CD14-positive monocyte (primary cell): ENCODE data around the gene APC. TPM values are rescaled to one million over a fixed set of nuclear protein-coding genes. Genes with fewer than 3 reads are reported as not detected.
A peak's percentile ranks its signal among the peaks of the same experiment; 100 is the strongest.

Experiments
- DNase-seq, 3 donors: peaks; one replicate each; pipeline ENCODE4 v3.0.0-alpha.2; 2011 to 2022
- H2AFZ ChIP-seq: 2 replicates; pipeline ENCODE4 v1.6.0; 2012; ENCODE audit warnings: mild to moderate bottlenecking, low read depth, low read length, inconsistent platforms; ENCODE audit not compliant: insufficient read depth, poor library complexity, severe bottlenecking
- H3K27ac ChIP-seq, 2 donors: 1 replicate in 1 of 2; 2 replicates in 1 of 2; pipeline ENCODE4 v1.5.1; 2012 to 2013; ENCODE audit warnings: low read length in 2 of 2, control low read depth in 1 of 2, inconsistent platforms in 1 of 2, low read depth in 1 of 2, mild to moderate bottlenecking in 1 of 2
- H3K27me3 ChIP-seq, 2 donors: one replicate each; pipeline versions ENCODE4 v1.6.0 to v1.6.1; 2011 to 2013; ENCODE audit warnings: low read length in 2 of 2; ENCODE audit not compliant: control insufficient read depth in 2 of 2, insufficient read depth in 2 of 2
- H3K36me3 ChIP-seq, 2 donors: replicated peaks in 1 of 2; 1 replicate in 1 of 2; 2 replicates in 1 of 2; pipeline versions ENCODE4 v1.5.1 to v1.6.1; 2012 to 2013; ENCODE audit warnings: low read length in 2 of 2, control low read depth in 1 of 2, inconsistent platforms in 1 of 2, mild to moderate bottlenecking in 1 of 2; ENCODE audit not compliant: insufficient read depth in 2 of 2, control insufficient read depth in 1 of 2
- H3K4me1 ChIP-seq, 2 donors: 1 replicate in 1 of 2; 2 replicates in 1 of 2; pipeline versions ENCODE4 v1.5.1 to v1.6.1; 2012 to 2013; ENCODE audit warnings: low read length in 2 of 2, control low read depth in 1 of 2, inconsistent platforms in 1 of 2, mild to moderate bottlenecking in 1 of 2, moderate library complexity in 1 of 2; ENCODE audit not compliant: insufficient read depth in 2 of 2, control insufficient read depth in 1 of 2
- H3K4me2 ChIP-seq: replicated peaks from 2 replicates; pipeline ENCODE3; 2012; ENCODE audit warnings: low read length, moderate library complexity, mild to moderate bottlenecking; ENCODE audit not compliant: poor library complexity, severe bottlenecking; ENCODE audit errors: extremely low read depth
- H3K4me3 ChIP-seq, 3 experiments: fragments of 200-600 bp in 1 of 3; sonication (generic) in 1 of 3; replicated peaks in 1 of 3; 1 replicate in 2 of 3; 2 replicates in 1 of 3; pipeline ENCODE4 v1.5.1; 2011 to 2013; ENCODE audit warnings: low read length in 3 of 3, mild to moderate bottlenecking in 3 of 3, control low read depth in 2 of 3, low read depth in 2 of 3, inconsistent platforms in 1 of 3, moderate library complexity in 1 of 3
- H3K79me2 ChIP-seq: 2 replicates; pipeline ENCODE4 v1.6.0; 2012; ENCODE audit warnings: mild to moderate bottlenecking, control low read depth, inconsistent platforms, low read length, moderate library complexity; ENCODE audit not compliant: insufficient read depth
- H3K9ac ChIP-seq: 2 replicates; pipeline ENCODE4 v1.6.0; 2017; ENCODE audit warnings: low read length, mild to moderate bottlenecking; ENCODE audit not compliant: insufficient read depth, poor library complexity, severe bottlenecking
- H3K9me3 ChIP-seq, 2 donors: replicated peaks in 1 of 2; 1 replicate in 1 of 2; 2 replicates in 1 of 2; pipeline versions ENCODE4 v1.5.1 to v1.6.1; 2012 to 2013; ENCODE audit warnings: low read length in 2 of 2, control low read depth in 1 of 2; ENCODE audit not compliant: control insufficient read depth in 1 of 2, insufficient read depth in 1 of 2
- H4K20me1 ChIP-seq: 2 replicates; pipeline ENCODE4 v1.6.0; 2012; ENCODE audit warnings: mild to moderate bottlenecking, low read length, control low read depth, moderate library complexity; ENCODE audit not compliant: insufficient read depth
- H3K27ac Mint-ChIP-seq, 7 donors: one replicate each; pipeline ENCODE4 v1.8.0; 2020; ENCODE audit warnings: mild to moderate bottlenecking in 7 of 7, mixed read lengths in 7 of 7, moderate library complexity in 6 of 7, inconsistent platforms in 2 of 7
- H3K27me3 Mint-ChIP-seq, 3 donors: one replicate each; pipeline ENCODE4 v1.8.0; 2021 to 2022; ENCODE audit warnings: low read depth in 3 of 3, mild to moderate bottlenecking in 3 of 3, mixed read lengths in 3 of 3, moderate library complexity in 3 of 3, inconsistent platforms in 1 of 3
- H3K36me3 Mint-ChIP-seq, 2 donors: one replicate each; pipeline ENCODE4 v1.8.0; 2020; ENCODE audit warnings: mixed read lengths in 2 of 2, inconsistent platforms in 1 of 2, mild to moderate bottlenecking in 1 of 2
- H3K4me1 Mint-ChIP-seq: one replicate; pipeline ENCODE4 v1.8.0; 2020; ENCODE audit warnings: mild to moderate bottlenecking, mixed read lengths
- H3K4me3 Mint-ChIP-seq, 2 donors: one replicate each; pipeline ENCODE4 v1.8.0; 2020; ENCODE audit warnings: mild to moderate bottlenecking in 2 of 2, mixed read lengths in 2 of 2, moderate library complexity in 1 of 2
- H3K9me3 Mint-ChIP-seq, 7 donors: one replicate each; pipeline ENCODE4 v1.8.0; 2020 to 2022; ENCODE audit warnings: mixed read lengths in 7 of 7, mild to moderate bottlenecking in 6 of 7, moderate library complexity in 6 of 7, inconsistent platforms in 2 of 7
- CTCF ChIP-seq: fragments of 200-600 bp; IDR thresholded peaks from one replicate; pipeline ENCODE4 v1.8.0; 2022; ENCODE audit warnings: antibody characterized with exemption, mild to moderate bottlenecking
- WGBS: methylation state at CpG from one replicate; pipeline ENCODE4 v1.1.5; 2013; ENCODE audit warnings: missing lambda C conversion rate; ENCODE audit not compliant: insufficient coverage; 5-methylcytosine and 5-hydroxymethylcytosine counted together
- intact Hi-C, 2 donors: fragments of 100-400 bp; cut with micrococcal nuclease; formaldehyde crosslinking; loops; one replicate each; pipeline versions ENCODE4 v1.15.0 to v1.15.1; 2023
- polyA plus RNA-seq, 3 donors: library from polyadenylated mRNA; depleted of rRNA in 1 of 3; unstranded in 2 of 3; stranded (reverse) in 1 of 3; fragments of 300-500 nt in 2 of 3; fragments of >200 nt in 1 of 3; fragmentation: Illumina TruSeq in 2 of 3; gene quantifications; 1 replicate in 2 of 3; 2 replicates in 1 of 3; pipeline ENCODE4 v1.2.3, GENCODE V29; 2012 to 2021

The APC gene
- polyA plus RNA-seq, 3 donors: 6.5 to 13.6 (median 9.0) TPM

GRCh38 chr5:112735702-112736101 lies 2.0 kb upstream of the APC start:
- no peak for DNase-seq
- no peak overlapping the region for H3K4me2 ChIP-seq
- Mint-ChIP-seq H3K4me3 (no peak overlapping the region), H3K27ac (no peak overlapping the region), H3K9me3 (no peaks in the 10 kb centered on the region), H3K4me1 (peaks cover 19% of the 10 kb centered on the region), H3K27me3 (no peaks in the 10 kb centered on the region), H3K36me3 (peaks cover 0 to 2% of the 10 kb centered on the region in 2 donors)
- peaks cover 21% of the 10 kb centered on the region in 2 donors for H3K4me1 ChIP-seq
- no peaks in the 10 kb centered on the region for H3K36me3 ChIP-seq
- H3K9me3 ChIP-seq: no peaks in the 10 kb centered on the region
- H3K27ac ChIP-seq: no peak overlapping the region
- H3K4me3 ChIP-seq: no peak overlapping the region
- WGBS: no CpG with 5 or more reads among the region's 1 CpG
- no peaks in the 10 kb centered on the region for H3K27me3 ChIP-seq
- no peak overlapping the region for H3K9ac ChIP-seq
- intact Hi-C loops: no loop called here
- no peak for TF ChIP-seq CTCF
- H2AFZ ChIP-seq: no peak overlapping the region
- peaks cover 94% of the 10 kb centered on the region for H4K20me1 ChIP-seq
- H3K79me2 ChIP-seq: peaks cover 88% of the 10 kb centered on the region

- Mint-ChIP-seq H3K4me1 (peaks cover 21% of the 10 kb centered on the region), H3K36me3 (no peaks in the 10 kb centered on the region), H3K4me3 (peak overlapping the region; percentile 90 to 98), H3K27me3 (no peaks in the 10 kb centered on the region), H3K9me3 (no peaks in the 10 kb centered on the region), H3K27ac (peak overlapping the region in 4 of 7 donors; percentile 82 to 89 (median 87))
- Histone ChIP-seq H3K4me3 (peak overlapping the region; percentile 50 to 81 (median 70)), H3K27me3 (no peaks in the 10 kb centered on the region), H3K79me2 (peaks cover 86% of the 10 kb centered on the region), H3K9ac (peak overlapping the region; percentile 63), H3K4me2 (peak overlapping the region; percentile 94), H3K36me3 (no peaks in the 10 kb centered on the region), H2AFZ (peak overlapping the region; percentile 69), H3K9me3 (no peaks in the 10 kb centered on the region), H3K27ac (peak overlapping the region; percentile 22 to 73), H3K4me1 (peaks cover 21% of the 10 kb centered on the region in 2 donors), H4K20me1 (peaks cover 95% of the 10 kb centered on the region)
- peak in 1 of 3 donors; percentile 28 for DNase-seq
- no CpG with 5 or more reads among the region's 3 CpGs for WGBS
- intact Hi-C loops: no loop called here
- no peak for TF ChIP-seq CTCF
These were observed 619 bp upstream of the APC start for GRCh38 chr5:112737070-112737462.
